GM23338 (cell line): Measurements from ENCODE around the gene CCDC32. TPM values are rescaled to one million over a fixed set of nuclear protein-coding genes. Genes with fewer than 3 reads are reported as not detected.

Experiments used
- ATAC-seq: fragments of 200-7000 bp; cut with Tn5 transposase; 3 replicates; pipeline ENCODE4 v1.9.1; 2020
- DNase-seq: peaks from one replicate; pipeline ENCODE4 v3.0.0-alpha.2; 2015; ENCODE audit warnings: low spot score
- H2AFZ ChIP-seq: fragments of 200-600 bp; sonication (generic); 2 replicates; pipeline ENCODE4 v1.8.0; 2016; ENCODE audit warnings: antibody characterized with exemption, mild to moderate bottlenecking, moderate library complexity
- H3F3A ChIP-seq: fragments of 200-600 bp; sonication (generic); replicated peaks from 2 replicates; pipeline ENCODE4 v1.8.0; 2017; ENCODE audit warnings: antibody characterized with exemption, mixed run types, low read depth
- H3K27ac ChIP-seq: fragments of 200-600 bp; sonication (generic); 2 replicates; pipeline ENCODE4 v1.6.1; 2016; ENCODE audit warnings: low read depth
- H3K27me3 ChIP-seq: fragments of 200-600 bp; sonication (generic); 2 replicates; pipeline ENCODE4 v1.8.0; 2016; ENCODE audit warnings: mild to moderate bottlenecking, mixed run types, moderate library complexity; ENCODE audit not compliant: insufficient read depth
- H3K36me3 ChIP-seq: fragments of 200-600 bp; sonication (generic); 2 replicates; pipeline ENCODE4 v1.8.0; 2016; ENCODE audit warnings: mild to moderate bottlenecking; ENCODE audit not compliant: insufficient read depth
- H3K4me1 ChIP-seq: fragments of 200-600 bp; sonication (generic); 2 replicates; pipeline ENCODE4 v1.8.0; 2016; ENCODE audit warnings: mild to moderate bottlenecking, moderate library complexity; ENCODE audit not compliant: insufficient read depth
- H3K4me2 ChIP-seq: fragments of 200-600 bp; sonication (generic); 2 replicates; pipeline ENCODE4 v1.7.1; 2017; ENCODE audit warnings: mixed run types
- H3K4me3 ChIP-seq: fragments of 200-600 bp; sonication (generic); 2 replicates; pipeline ENCODE4 v1.6.1; 2016; ENCODE audit warnings: mixed run types
- H3K79me2 ChIP-seq: fragments of 200-600 bp; sonication (generic); replicated peaks from 2 replicates; pipeline ENCODE4 v1.8.0; 2017; ENCODE audit warnings: mild to moderate bottlenecking; ENCODE audit not compliant: insufficient read depth
- H3K9me2 ChIP-seq: fragments of 200-600 bp; sonication (generic); 2 replicates; pipeline ENCODE4 v1.8.0; 2017; ENCODE audit not compliant: insufficient read depth
- H4K20me1 ChIP-seq: fragments of 200-600 bp; sonication (generic); replicated peaks from 2 replicates; pipeline ENCODE4 v1.8.0; 2017; ENCODE audit warnings: mild to moderate bottlenecking; ENCODE audit not compliant: insufficient read depth
- H3K27ac Mint-ChIP-seq: 2 replicates; pipeline ENCODE4 v1.8.0; 2020; ENCODE audit warnings: inconsistent platforms, mild to moderate bottlenecking, moderate library complexity, mixed read lengths
- H3K27me3 Mint-ChIP-seq: 3 replicates; pipeline ENCODE4 v1.8.0; 2022; ENCODE audit warnings: low read depth, mild to moderate bottlenecking, moderate library complexity, mixed read lengths, inconsistent platforms; ENCODE audit not compliant: insufficient read depth, poor library complexity
- H3K36me3 Mint-ChIP-seq: 3 replicates; pipeline ENCODE4 v1.8.0; 2021; ENCODE audit warnings: low read depth, mild to moderate bottlenecking, inconsistent platforms, moderate library complexity, mixed read lengths
- H3K4me1 Mint-ChIP-seq: 3 replicates; pipeline ENCODE4 v1.8.0; 2020; ENCODE audit warnings: mild to moderate bottlenecking, inconsistent platforms, mixed read lengths
- H3K4me3 Mint-ChIP-seq: 3 replicates; pipeline ENCODE4 v1.8.0; 2021; ENCODE audit warnings: moderate library complexity, mild to moderate bottlenecking, inconsistent platforms, mixed read lengths
- H3K9me3 Mint-ChIP-seq: 3 replicates; pipeline ENCODE4 v1.8.0; 2020; ENCODE audit warnings: moderate library complexity, mild to moderate bottlenecking, inconsistent platforms, mixed read lengths
- CREB1 ChIP-seq: fragments of 250-450 bp; sonication (Bioruptor Pico); IDR thresholded peaks from 2 replicates; pipeline ENCODE4 v1.5.0; 2020; ENCODE audit warnings: low read depth, mild to moderate bottlenecking, moderate library complexity
- EZH2 ChIP-seq: fragments of 200-600 bp; sonication (generic); IDR thresholded peaks from one replicate; pipeline ENCODE4 v1.8.0; 2017; ENCODE audit warnings: antibody characterized with exemption, mild to moderate bottlenecking, low read depth; ENCODE audit not compliant: unreplicated experiment
- EZH2phosphoT487 ChIP-seq: fragments of 200-600 bp; sonication (generic); IDR thresholded peaks from one replicate; pipeline ENCODE4 v1.8.1; 2018; ENCODE audit warnings: antibody characterized with exemption; ENCODE audit not compliant: unreplicated experiment
- JUNB ChIP-seq: IDR thresholded peaks from one replicate; pipeline ENCODE4 v1.6.1; 2016; ENCODE audit warnings: antibody characterized with exemption; ENCODE audit not compliant: unreplicated experiment
- NANOG ChIP-seq: IDR thresholded peaks from 2 replicates; pipeline ENCODE4 v1.6.1; 2016; ENCODE audit warnings: antibody characterized with exemption, borderline replicate concordance
- ZNF114 ChIP-seq: fragments of 250-450 bp; sonication (Bioruptor Pico); IDR thresholded peaks from 2 replicates; pipeline ENCODE4 v1.5.0; 2020; ENCODE audit warnings: mild to moderate bottlenecking, moderate library complexity
- ZNF331 ChIP-seq: fragments of 250-450 bp; sonication (Bioruptor Pico); IDR thresholded peaks from 2 replicates; pipeline ENCODE4 v1.5.0; 2020; ENCODE audit warnings: low read depth, mild to moderate bottlenecking, moderate library complexity
- polyA plus RNA-seq: library from polyadenylated mRNA; unstranded; fragments of >200 nt; fragmentation: Nextera tagmentation; extraction: Ambion mirVana; gene quantifications from 2 replicates; pipeline ENCODE4 v1.2.1, GENCODE V29; 2016
- total RNA-seq: library from RNA; depleted of rRNA; stranded (reverse); fragments of >200 nt; shearing (Covaris generic); gene quantifications from 2 replicates; pipeline ENCODE4 v1.2.3, GENCODE V29; 2014
- TF ChIP-seq, protein P1 (sequence below): fragments of 250-450 bp; sonication (Bioruptor Pico); IDR thresholded peaks from 2 replicates; pipeline ENCODE4 v1.5.0; 2020; ENCODE audit warnings: mild to moderate bottlenecking, moderate library complexity
- TF ChIP-seq, protein P2 (sequence below): IDR thresholded peaks from 2 replicates; pipeline ENCODE4 v1.6.1; 2016; ENCODE audit warnings: antibody characterized with exemption
- TF ChIP-seq, protein P3 (sequence below): IDR thresholded peaks from one replicate; pipeline ENCODE4 v1.6.1; 2018; ENCODE audit warnings: antibody characterized with exemption; ENCODE audit not compliant: unreplicated experiment
- TF ChIP-seq, protein P4 (sequence below), 2 experiments: fragments of 200-600 bp in 1 of 2; sonication (generic) in 1 of 2; conservative IDR thresholded peaks; 2 replicates each; pipeline versions ENCODE4 v1.5.1 to v1.6.1; 2016 to 2017; ENCODE audit warnings: antibody characterized with exemption in 2 of 2, low read depth in 2 of 2, mild to moderate bottlenecking in 2 of 2, moderate library complexity in 1 of 2

The CCDC32 gene
- total and polyA plus RNA-seq, 2 experiments from 2014 or later: 13.8 to 15.4 TPM

DNA sequence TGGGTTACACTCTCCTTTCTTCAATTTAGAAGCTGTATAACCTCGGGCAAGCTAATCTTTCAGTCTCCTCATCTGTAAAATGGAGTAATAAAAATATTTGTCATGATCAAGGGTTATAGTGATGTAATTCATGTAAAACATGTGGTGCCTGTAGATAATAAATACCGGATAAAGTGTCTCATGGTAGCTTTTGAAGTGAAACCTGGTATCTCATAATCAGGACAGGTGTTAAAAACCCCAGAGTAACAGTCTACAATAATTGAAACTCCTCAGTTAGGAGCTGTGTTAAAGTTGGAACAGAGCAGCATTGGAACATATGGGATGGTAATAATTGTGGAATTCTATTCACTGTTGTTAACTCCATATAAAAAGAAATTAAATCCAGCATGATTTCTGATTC lies 28.3 kb upstream of the CCDC32 start:
- Histone ChIP-seq H3K9me2 (no peaks in the 10 kb centered on the region), H3K4me3 (no peak overlapping the region), H3K79me2 (peaks cover 32% of the 10 kb centered on the region), H3K4me2 (peak overlapping the region; percentile 43; the same call in 1 of the 2 replicates), H3K36me3 (no peaks in the 10 kb centered on the region), H3K27me3 (no peaks in the 10 kb centered on the region), H3K27ac (no peak overlapping the region), H2AFZ (0 out of 2 replicates have a peak overlapping the region, but pooled peaks have one; percentile 3), H4K20me1 (no peaks in the 10 kb centered on the region; the same call in 1 of the 2 replicates), H3F3A (peaks cover 7% of the 10 kb centered on the region; the same call in 1 of the 2 replicates), H3K4me1 (peaks cover 17% of the 10 kb centered on the region)
- DNase-seq (no peak), ATAC-seq (no peak)
- peaks cover 24% of the 10 kb centered on the region for H3K4me1 Mint-ChIP-seq
- TF ChIP-seq JUNB: no peak
- TF ChIP-seq NANOG: no peak
- TF ChIP-seq ZNF114 (CRISPR knock-in tag): no peak
- TF ChIP-seq, protein P1, sequence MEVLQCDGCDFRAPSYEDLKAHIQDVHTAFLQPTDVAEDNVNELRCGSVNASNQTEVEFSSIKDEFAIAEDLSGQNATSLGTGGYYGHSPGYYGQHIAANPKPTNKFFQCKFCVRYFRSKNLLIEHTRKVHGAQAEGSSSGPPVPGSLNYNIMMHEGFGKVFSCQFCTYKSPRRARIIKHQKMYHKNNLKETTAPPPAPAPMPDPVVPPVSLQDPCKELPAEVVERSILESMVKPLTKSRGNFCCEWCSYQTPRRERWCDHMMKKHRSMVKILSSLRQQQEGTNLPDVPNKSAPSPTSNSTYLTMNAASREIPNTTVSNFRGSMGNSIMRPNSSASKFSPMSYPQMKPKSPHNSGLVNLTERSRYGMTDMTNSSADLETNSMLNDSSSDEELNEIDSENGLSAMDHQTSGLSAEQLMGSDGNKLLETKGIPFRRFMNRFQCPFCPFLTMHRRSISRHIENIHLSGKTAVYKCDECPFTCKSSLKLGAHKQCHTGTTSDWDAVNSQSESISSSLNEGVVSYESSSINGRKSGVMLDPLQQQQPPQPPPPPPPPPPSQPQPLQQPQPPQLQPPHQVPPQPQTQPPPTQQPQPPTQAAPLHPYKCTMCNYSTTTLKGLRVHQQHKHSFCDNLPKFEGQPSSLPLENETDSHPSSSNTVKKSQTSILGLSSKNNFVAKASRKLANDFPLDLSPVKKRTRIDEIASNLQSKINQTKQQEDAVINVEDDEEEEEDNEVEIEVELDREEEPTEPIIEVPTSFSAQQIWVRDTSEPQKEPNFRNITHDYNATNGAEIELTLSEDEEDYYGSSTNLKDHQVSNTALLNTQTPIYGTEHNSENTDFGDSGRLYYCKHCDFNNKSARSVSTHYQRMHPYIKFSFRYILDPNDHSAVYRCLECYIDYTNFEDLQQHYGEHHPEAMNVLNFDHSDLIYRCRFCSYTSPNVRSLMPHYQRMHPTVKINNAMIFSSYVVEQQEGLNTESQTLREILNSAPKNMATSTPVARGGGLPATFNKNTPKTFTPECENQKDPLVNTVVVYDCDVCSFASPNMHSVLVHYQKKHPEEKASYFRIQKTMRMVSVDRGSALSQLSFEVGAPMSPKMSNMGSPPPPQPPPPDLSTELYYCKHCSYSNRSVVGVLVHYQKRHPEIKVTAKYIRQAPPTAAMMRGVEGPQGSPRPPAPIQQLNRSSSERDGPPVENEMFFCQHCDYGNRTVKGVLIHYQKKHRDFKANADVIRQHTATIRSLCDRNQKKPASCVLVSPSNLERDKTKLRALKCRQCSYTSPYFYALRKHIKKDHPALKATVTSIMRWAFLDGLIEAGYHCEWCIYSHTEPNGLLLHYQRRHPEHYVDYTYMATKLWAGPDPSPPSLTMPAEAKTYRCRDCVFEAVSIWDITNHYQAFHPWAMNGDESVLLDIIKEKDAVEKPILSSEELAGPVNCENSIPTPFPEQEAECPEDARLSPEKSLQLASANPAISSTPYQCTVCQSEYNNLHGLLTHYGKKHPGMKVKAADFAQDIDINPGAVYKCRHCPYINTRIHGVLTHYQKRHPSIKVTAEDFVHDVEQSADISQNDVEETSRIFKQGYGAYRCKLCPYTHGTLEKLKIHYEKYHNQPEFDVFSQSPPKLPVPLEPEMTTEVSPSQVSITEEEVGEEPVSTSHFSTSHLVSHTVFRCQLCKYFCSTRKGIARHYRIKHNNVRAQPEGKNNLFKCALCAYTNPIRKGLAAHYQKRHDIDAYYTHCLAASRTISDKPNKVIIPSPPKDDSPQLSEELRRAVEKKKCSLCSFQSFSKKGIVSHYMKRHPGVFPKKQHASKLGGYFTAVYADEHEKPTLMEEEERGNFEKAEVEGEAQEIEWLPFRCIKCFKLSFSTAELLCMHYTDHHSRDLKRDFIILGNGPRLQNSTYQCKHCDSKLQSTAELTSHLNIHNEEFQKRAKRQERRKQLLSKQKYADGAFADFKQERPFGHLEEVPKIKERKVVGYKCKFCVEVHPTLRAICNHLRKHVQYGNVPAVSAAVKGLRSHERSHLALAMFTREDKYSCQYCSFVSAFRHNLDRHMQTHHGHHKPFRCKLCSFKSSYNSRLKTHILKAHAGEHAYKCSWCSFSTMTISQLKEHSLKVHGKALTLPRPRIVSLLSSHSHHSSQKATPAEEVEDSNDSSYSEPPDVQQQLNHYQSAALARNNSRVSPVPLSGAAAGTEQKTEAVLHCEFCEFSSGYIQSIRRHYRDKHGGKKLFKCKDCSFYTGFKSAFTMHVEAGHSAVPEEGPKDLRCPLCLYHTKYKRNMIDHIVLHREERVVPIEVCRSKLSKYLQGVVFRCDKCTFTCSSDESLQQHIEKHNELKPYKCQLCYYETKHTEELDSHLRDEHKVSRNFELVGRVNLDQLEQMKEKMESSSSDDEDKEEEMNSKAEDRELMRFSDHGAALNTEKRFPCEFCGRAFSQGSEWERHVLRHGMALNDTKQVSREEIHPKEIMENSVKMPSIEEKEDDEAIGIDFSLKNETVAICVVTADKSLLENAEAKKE (CRISPR knock-in tag): no peak
- TF ChIP-seq, protein P2, sequence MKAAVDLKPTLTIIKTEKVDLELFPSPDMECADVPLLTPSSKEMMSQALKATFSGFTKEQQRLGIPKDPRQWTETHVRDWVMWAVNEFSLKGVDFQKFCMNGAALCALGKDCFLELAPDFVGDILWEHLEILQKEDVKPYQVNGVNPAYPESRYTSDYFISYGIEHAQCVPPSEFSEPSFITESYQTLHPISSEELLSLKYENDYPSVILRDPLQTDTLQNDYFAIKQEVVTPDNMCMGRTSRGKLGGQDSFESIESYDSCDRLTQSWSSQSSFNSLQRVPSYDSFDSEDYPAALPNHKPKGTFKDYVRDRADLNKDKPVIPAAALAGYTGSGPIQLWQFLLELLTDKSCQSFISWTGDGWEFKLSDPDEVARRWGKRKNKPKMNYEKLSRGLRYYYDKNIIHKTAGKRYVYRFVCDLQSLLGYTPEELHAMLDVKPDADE: no peak
- TF ChIP-seq, protein P3, sequence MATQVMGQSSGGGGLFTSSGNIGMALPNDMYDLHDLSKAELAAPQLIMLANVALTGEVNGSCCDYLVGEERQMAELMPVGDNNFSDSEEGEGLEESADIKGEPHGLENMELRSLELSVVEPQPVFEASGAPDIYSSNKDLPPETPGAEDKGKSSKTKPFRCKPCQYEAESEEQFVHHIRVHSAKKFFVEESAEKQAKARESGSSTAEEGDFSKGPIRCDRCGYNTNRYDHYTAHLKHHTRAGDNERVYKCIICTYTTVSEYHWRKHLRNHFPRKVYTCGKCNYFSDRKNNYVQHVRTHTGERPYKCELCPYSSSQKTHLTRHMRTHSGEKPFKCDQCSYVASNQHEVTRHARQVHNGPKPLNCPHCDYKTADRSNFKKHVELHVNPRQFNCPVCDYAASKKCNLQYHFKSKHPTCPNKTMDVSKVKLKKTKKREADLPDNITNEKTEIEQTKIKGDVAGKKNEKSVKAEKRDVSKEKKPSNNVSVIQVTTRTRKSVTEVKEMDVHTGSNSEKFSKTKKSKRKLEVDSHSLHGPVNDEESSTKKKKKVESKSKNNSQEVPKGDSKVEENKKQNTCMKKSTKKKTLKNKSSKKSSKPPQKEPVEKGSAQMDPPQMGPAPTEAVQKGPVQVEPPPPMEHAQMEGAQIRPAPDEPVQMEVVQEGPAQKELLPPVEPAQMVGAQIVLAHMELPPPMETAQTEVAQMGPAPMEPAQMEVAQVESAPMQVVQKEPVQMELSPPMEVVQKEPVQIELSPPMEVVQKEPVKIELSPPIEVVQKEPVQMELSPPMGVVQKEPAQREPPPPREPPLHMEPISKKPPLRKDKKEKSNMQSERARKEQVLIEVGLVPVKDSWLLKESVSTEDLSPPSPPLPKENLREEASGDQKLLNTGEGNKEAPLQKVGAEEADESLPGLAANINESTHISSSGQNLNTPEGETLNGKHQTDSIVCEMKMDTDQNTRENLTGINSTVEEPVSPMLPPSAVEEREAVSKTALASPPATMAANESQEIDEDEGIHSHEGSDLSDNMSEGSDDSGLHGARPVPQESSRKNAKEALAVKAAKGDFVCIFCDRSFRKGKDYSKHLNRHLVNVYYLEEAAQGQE: no peak
- TF ChIP-seq, protein P4, sequence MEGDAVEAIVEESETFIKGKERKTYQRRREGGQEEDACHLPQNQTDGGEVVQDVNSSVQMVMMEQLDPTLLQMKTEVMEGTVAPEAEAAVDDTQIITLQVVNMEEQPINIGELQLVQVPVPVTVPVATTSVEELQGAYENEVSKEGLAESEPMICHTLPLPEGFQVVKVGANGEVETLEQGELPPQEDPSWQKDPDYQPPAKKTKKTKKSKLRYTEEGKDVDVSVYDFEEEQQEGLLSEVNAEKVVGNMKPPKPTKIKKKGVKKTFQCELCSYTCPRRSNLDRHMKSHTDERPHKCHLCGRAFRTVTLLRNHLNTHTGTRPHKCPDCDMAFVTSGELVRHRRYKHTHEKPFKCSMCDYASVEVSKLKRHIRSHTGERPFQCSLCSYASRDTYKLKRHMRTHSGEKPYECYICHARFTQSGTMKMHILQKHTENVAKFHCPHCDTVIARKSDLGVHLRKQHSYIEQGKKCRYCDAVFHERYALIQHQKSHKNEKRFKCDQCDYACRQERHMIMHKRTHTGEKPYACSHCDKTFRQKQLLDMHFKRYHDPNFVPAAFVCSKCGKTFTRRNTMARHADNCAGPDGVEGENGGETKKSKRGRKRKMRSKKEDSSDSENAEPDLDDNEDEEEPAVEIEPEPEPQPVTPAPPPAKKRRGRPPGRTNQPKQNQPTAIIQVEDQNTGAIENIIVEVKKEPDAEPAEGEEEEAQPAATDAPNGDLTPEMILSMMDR (conservative IDR thresholded peaks at IDR 0.05; ENCODE audit: low read depth in 2 of 2): no peak
- TF ChIP-seq EZH2: no peak
- TF ChIP-seq CREB1 (CRISPR knock-in tag): no peak
- no peak for TF ChIP-seq ZNF331 (CRISPR knock-in tag)
- no peak for TF ChIP-seq EZH2phosphoT487
- peaks cover 16% of the 10 kb centered on the region for H3K27me3 Mint-ChIP-seq
- peaks cover 3% of the 10 kb centered on the region; the same call in 1 of the 3 replicates for H3K36me3 Mint-ChIP-seq
- no peak overlapping the region for H3K4me3 Mint-ChIP-seq
- H3K27ac Mint-ChIP-seq: no peak overlapping the region
- H3K9me3 Mint-ChIP-seq: peaks cover 5% of the 10 kb centered on the region
